ENCODE data around the gene SNX3. TPM values are rescaled to one million over a fixed set of nuclear protein-coding genes. Genes with fewer than 3 reads are reported as not detected.

Gene SNX3
- total and polyA plus RNA-seq, 2 donors (not counting 1 experiment from before 2014, with no cell fraction given), result 96.0 to 130 TPM

- Histone ChIP-seq H3K9ac (ENCODE audit: low read length) (no peak overlapping the region), H3K79me2 (ENCODE audit: control insufficient read depth, insufficient read depth, low read length) (no peaks in the 10 kb centered on the region), H3K36me3 (replicated peaks in 1 of 2; ENCODE audit: control extremely low read depth in 1 of 2, control insufficient read depth in 1 of 2, extremely low read depth in 1 of 2, insufficient read depth in 2 of 2, low read length in 1 of 2) (no peaks in the 10 kb centered on the region), H3K27ac (ENCODE audit: low read length in 2 of 2) (no peak overlapping the region), H3K4me3 (ENCODE audit: control extremely low read depth in 1 of 5, extremely low read depth in 1 of 5, insufficient read depth in 1 of 5, low read depth in 2 of 5, low read length in 4 of 5) (no peak overlapping the region), H4K20me1 (ENCODE audit: control insufficient read depth, insufficient read depth, low read length, poor library complexity, severe bottlenecking) (no peaks in the 10 kb centered on the region), H3K4me1 (ENCODE audit: control insufficient read depth in 2 of 2, insufficient read depth in 2 of 2, low read length in 2 of 2) (no peaks in the 10 kb centered on the region), H3K4me2 (replicated peaks; ENCODE audit: low read depth, low read length, poor library complexity, severe bottlenecking) (no peak overlapping the region), H3K27me3 (replicated peaks in 1 of 4; ENCODE audit: control extremely low read depth in 1 of 4, control insufficient read depth in 3 of 4, insufficient read depth in 4 of 4, low read length in 3 of 4) (peaks cover 0 to 18% (median under 1%) of the 10 kb centered on the region in 4 experiments), H3K9me3 (ENCODE audit: control extremely low read depth in 1 of 3, control insufficient read depth in 2 of 3, insufficient read depth in 1 of 3, low read length in 2 of 3) (no peaks in the 10 kb centered on the region), H2AFZ (ENCODE audit: insufficient read depth, low read depth, low read length, poor library complexity, severe bottlenecking) (no peak overlapping the region)
- Mint-ChIP-seq H3K27me3 (peaks cover 33% of the 10 kb centered on the region), H3K27ac (no peak overlapping the region), H3K4me3 (no peak overlapping the region), H3K9me3 (ENCODE audit: insufficient read depth) (no peaks in the 10 kb centered on the region), H3K4me1 (no peaks in the 10 kb centered on the region)
- ChIA-PET CTCF (no interaction called here), POLR2A (no interaction called here)
- DNase-seq (no peak), ATAC-seq (ENCODE audit: low read depth) (no peak)
- intact Hi-C loops (cut with micrococcal nuclease), result no loop called here
- TF ChIP-seq EZH2 (IDR thresholded peaks at IDR 0.05; ENCODE audit: borderline replicate concordance, insufficient read depth, low read depth, low read length, poor library complexity, severe bottlenecking), result no peak
- no peak for TF ChIP-seq CTCF (IDR thresholded peaks at IDR 0.05)
- 92% methylated on average over 6 of the region's 8 CpGs for WGBS (ENCODE audit: insufficient coverage)
Measured at GRCh38 chr6:108194503-108194902, 66.3 kb downstream of the SNX3 start.

GRCh38 chr6:108193835-108194234 lies 67.0 kb downstream of the SNX3 start:
- H3K4me1 ChIP-seq (ENCODE audit: control insufficient read depth in 2 of 2, insufficient read depth in 2 of 2, low read length in 2 of 2), result no peaks in the 10 kb centered on the region
- ChIA-PET POLR2A (no interaction called here), CTCF (no interaction called here)
- H3K4me1 Mint-ChIP-seq, result no peaks in the 10 kb centered on the region
- H3K9me3 ChIP-seq (ENCODE audit: control extremely low read depth in 1 of 3, control insufficient read depth in 2 of 3, insufficient read depth in 1 of 3, low read length in 2 of 3), result no peaks in the 10 kb centered on the region
- H3K9me3 Mint-ChIP-seq (ENCODE audit: insufficient read depth), result no peaks in the 10 kb centered on the region
- no peak overlapping the region for H3K9ac ChIP-seq (ENCODE audit: low read length)
- no peak overlapping the region for H3K27ac ChIP-seq (ENCODE audit: low read length in 2 of 2)
- WGBS (ENCODE audit: insufficient coverage), result 100% methylated on average over 1 of the region's 1 CpG
- ATAC-seq (ENCODE audit: low read depth) (no peak), DNase-seq (no peak)
- H3K36me3 ChIP-seq (replicated peaks in 1 of 2; ENCODE audit: control extremely low read depth in 1 of 2, control insufficient read depth in 1 of 2, extremely low read depth in 1 of 2, insufficient read depth in 2 of 2, low read length in 1 of 2), result no peaks in the 10 kb centered on the region
- peaks cover 36% of the 10 kb centered on the region for H3K27me3 Mint-ChIP-seq
- no peaks in the 10 kb centered on the region for H3K79me2 ChIP-seq (ENCODE audit: control insufficient read depth, insufficient read depth, low read length)
- H2AFZ ChIP-seq (ENCODE audit: insufficient read depth, low read depth, low read length, poor library complexity, severe bottlenecking), result no peak overlapping the region
- no peaks in the 10 kb centered on the region for H4K20me1 ChIP-seq (ENCODE audit: control insufficient read depth, insufficient read depth, low read length, poor library complexity, severe bottlenecking)
- H3K4me3 ChIP-seq (ENCODE audit: control extremely low read depth in 1 of 5, extremely low read depth in 1 of 5, insufficient read depth in 1 of 5, low read depth in 2 of 5, low read length in 4 of 5), result no peak overlapping the region
- no peak overlapping the region for H3K4me3 Mint-ChIP-seq
- H3K27ac Mint-ChIP-seq, result no peak overlapping the region
- peaks cover 0 to 18% (median 3%) of the 10 kb centered on the region in 4 experiments for H3K27me3 ChIP-seq (replicated peaks in 1 of 4; ENCODE audit: control extremely low read depth in 1 of 4, control insufficient read depth in 3 of 4, insufficient read depth in 4 of 4, low read length in 3 of 4)
- no peak for TF ChIP-seq CTCF (IDR thresholded peaks at IDR 0.05)
- TF ChIP-seq EZH2 (IDR thresholded peaks at IDR 0.05; ENCODE audit: borderline replicate concordance, insufficient read depth, low read depth, low read length, poor library complexity, severe bottlenecking), result no peak
- H3K4me2 ChIP-seq (replicated peaks; ENCODE audit: low read depth, low read length, poor library complexity, severe bottlenecking), result no peak overlapping the region
- intact Hi-C loops (cut with micrococcal nuclease), result no loop called here

Data from B cell (primary cell).